HepG2 (cell line): ENCODE measurements around the gene CKS1B. TPM values are rescaled to one million over a fixed set of nuclear protein-coding genes. Genes with fewer than 3 reads are reported as not detected.
A peak's percentile ranks its signal among the peaks of the same experiment; 100 is the strongest.

ENCODE experiments used
- EP300 ChIP-seq, 3 experiments: sonication (generic) in 1 of 3; formaldehyde crosslinking in 1 of 3; IDR thresholded peaks; 2 replicates each; pipeline versions ENCODE4 v1.5.1 to v1.6.1; 2011 to 2020; ENCODE audit warnings: low read depth in 2 of 3, low read length in 2 of 3, borderline replicate concordance in 1 of 3, improper control_type of control experiment in 1 of 3, mild to moderate bottlenecking in 1 of 3, missing genetic modification reagents in 1 of 3, moderate library complexity in 1 of 3
- FOXC1 ChIP-seq: sonication (generic); formaldehyde crosslinking; IDR thresholded peaks from 2 replicates; pipeline ENCODE4 v1.8.0; 2022; ENCODE audit warnings: mild to moderate bottlenecking, missing genetic modification reagents, borderline replicate concordance
- HDAC1 ChIP-seq: sonication (generic); formaldehyde crosslinking; IDR thresholded peaks from 2 replicates; pipeline ENCODE4 v1.5.1; 2020; ENCODE audit warnings: mild to moderate bottlenecking, missing genetic modification reagents
- HNRNPK ChIP-seq: fragments of 200-400 bp; formaldehyde crosslinking; IDR thresholded peaks from 2 replicates; pipeline ENCODE4 v1.6.1; 2018; ENCODE audit warnings: low read length, low read depth, moderate library complexity, mild to moderate bottlenecking; ENCODE audit not compliant: poor library complexity, severe bottlenecking
- ONECUT2 ChIP-seq: sonication (generic); formaldehyde crosslinking; IDR thresholded peaks from 2 replicates; pipeline ENCODE4 v1.4.0; 2020; ENCODE audit warnings: missing genetic modification reagents
- RBM22 ChIP-seq: fragments of 200-400 bp; formaldehyde crosslinking; optimal IDR thresholded peaks from 2 replicates; pipeline ENCODE3; 2017; ENCODE audit warnings: mild to moderate bottlenecking, low read length, moderate library complexity
- ZFP91 ChIP-seq: sonication (generic); formaldehyde crosslinking; IDR thresholded peaks from 2 replicates; pipeline ENCODE4 v1.9.0; 2022; ENCODE audit warnings: missing genetic modification reagents, mild to moderate bottlenecking, borderline replicate concordance
- ZFY ChIP-seq: sonication (generic); formaldehyde crosslinking; IDR thresholded peaks from 2 replicates; pipeline ENCODE4 v1.4.0; 2020; ENCODE audit warnings: missing genetic modification reagents
- ZKSCAN8 ChIP-seq: IDR thresholded peaks from 2 replicates; pipeline ENCODE4 v1.6.1; 2016; ENCODE audit warnings: borderline replicate concordance, missing genetic modification reagents, missing compliant biosample characterization
- ZNF260 ChIP-seq: sonication (generic); formaldehyde crosslinking; IDR thresholded peaks from 2 replicates; pipeline ENCODE4 v1.4.0; 2020; ENCODE audit warnings: missing genetic modification reagents, low read depth, mild to moderate bottlenecking, borderline replicate concordance
- ZNF282 ChIP-seq: fragments of 450-650 bp; IDR thresholded peaks from 2 replicates; pipeline ENCODE4 v1.6.1; 2018; ENCODE audit not compliant: partially characterized antibody
- ZNF354B ChIP-seq: sonication (generic); formaldehyde crosslinking; IDR thresholded peaks from 2 replicates; pipeline ENCODE4 v1.8.0; 2022; ENCODE audit warnings: mild to moderate bottlenecking, missing genetic modification reagents
- ZNF574 ChIP-seq: sonication (generic); formaldehyde crosslinking; IDR thresholded peaks from 2 replicates; pipeline ENCODE4 v1.4.0; 2020; ENCODE audit warnings: missing genetic modification reagents
- ZNF629 ChIP-seq: sonication (generic); formaldehyde crosslinking; conservative IDR thresholded peaks from 2 replicates; pipeline ENCODE4 v1.5.0; 2020; ENCODE audit warnings: missing genetic modification reagents
- ZNF713 ChIP-seq: sonication (generic); formaldehyde crosslinking; IDR thresholded peaks from 2 replicates; pipeline ENCODE4 v1.4.0; 2020; ENCODE audit warnings: mild to moderate bottlenecking, missing genetic modification reagents
- ZNF746 ChIP-seq: sonication (generic); formaldehyde crosslinking; IDR thresholded peaks from 2 replicates; pipeline ENCODE4 v1.8.0; 2022; ENCODE audit warnings: mild to moderate bottlenecking, missing genetic modification reagents
- ZNF749 ChIP-seq: sonication (generic); formaldehyde crosslinking; IDR thresholded peaks from 2 replicates; pipeline ENCODE4 v1.8.0; 2022; ENCODE audit warnings: mild to moderate bottlenecking, missing genetic modification reagents, moderate library complexity, borderline replicate concordance
- ZNF788 ChIP-seq: sonication (generic); formaldehyde crosslinking; IDR thresholded peaks from 2 replicates; pipeline ENCODE4 v1.5.0; 2020; ENCODE audit warnings: mild to moderate bottlenecking, missing genetic modification reagents, borderline replicate concordance
- ZNF800 ChIP-seq: sonication (generic); formaldehyde crosslinking; IDR thresholded peaks from 2 replicates; pipeline ENCODE4 v1.4.0; 2020; ENCODE audit warnings: missing genetic modification reagents
- polyA plus RNA-seq, 8 experiments: library from polyadenylated mRNA; depleted of rRNA in 3 of 8; stranded (reverse) in 7 of 8; unstranded in 1 of 8; fragments of >200 nt; fragmentation: Illumina TruSeq in 4 of 8; extraction: Trizol in 4 of 8; gene quantifications; 2 replicates each; pipeline versions ENCODE4 v1.2.1 to v1.2.3, GENCODE V29; 2011 to 2016; ENCODE audit warnings: low read depth in 4 of 8, missing spikeins in 1 of 8, mixed read lengths in 1 of 8; ENCODE audit not compliant: insufficient read depth in 1 of 8
- total RNA-seq, 5 experiments: library from RNA; depleted of rRNA; stranded (reverse); fragments of >200 nt; fragmentation: Illumina TruSeq; extraction: Trizol; gene quantifications; 2 replicates each; pipeline ENCODE4 v1.2.3, GENCODE V29; 2016; ENCODE audit warnings: low read depth in 1 of 5

CKS1B gene
- total and polyA plus RNA-seq, 2 of the 13 experiments (the other 11 are each of a cell fraction or from before 2014, with no cell fraction given) = 217 to 222 TPM

DNA sequence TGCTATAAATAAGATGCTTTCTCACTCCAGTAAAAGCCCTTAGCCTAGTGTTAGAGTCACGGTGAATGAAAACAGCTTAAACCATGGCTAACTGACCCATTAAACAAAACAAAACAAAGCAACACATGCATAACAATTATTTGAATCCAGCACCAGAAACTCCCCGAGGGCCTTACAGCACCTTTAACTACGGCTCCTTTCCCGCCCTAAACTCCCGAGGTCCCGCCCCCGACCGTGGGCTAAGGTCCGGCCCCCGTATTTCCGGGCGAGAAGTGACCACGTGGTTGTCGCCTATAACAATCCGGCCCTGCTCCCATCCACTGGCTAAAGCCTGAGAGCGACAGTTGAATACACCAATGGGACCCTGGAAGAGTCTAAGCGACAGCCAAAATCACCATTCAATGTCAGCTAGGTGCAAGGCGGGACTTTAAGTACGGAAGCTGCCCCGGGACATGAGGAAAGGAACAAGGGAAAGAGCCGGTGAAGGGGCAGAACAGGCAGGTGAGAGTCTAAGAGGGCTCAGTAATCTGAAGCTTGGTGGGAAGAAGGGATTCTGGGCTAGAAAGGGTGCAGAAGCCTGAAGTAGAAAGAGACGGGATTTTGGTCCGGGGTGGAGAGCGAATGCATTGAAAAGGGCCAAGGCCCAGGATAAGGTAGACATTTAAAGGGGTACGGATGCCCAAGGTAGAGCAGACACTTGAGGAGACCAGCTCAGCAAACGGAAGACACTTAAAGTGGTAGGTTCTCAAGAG lies 8.6 kb downstream of the CKS1B start, which contains the start of gene FLAD1 (continued):
- TF ChIP-seq ZNF800 (CRISPR knock-in tag) (no peak), ZNF713 (CRISPR knock-in tag) (no peak), ZFP91 (CRISPR knock-in tag) (peak; percentile 77; the same call in 1 of the 2 replicates), ONECUT2 (no peak), EP300 (IDR thresholded peaks at IDR 0.05; ENCODE audit: low read depth in 2 of 2, low read length in 2 of 2) (no peak), EP300 (CRISPR knock-in tag; IDR thresholded peaks at IDR 0.05; ENCODE audit: borderline replicate concordance) (no peak), HDAC1 (peak; percentile 94), ZFY (CRISPR knock-in tag) (peak; percentile 57), ZNF282 (no peak), RBM22 (no peak), ZKSCAN8 (peak; percentile 31; the same call in 1 of the 2 replicates), ZNF260 (CRISPR knock-in tag) (no peak), ZNF574 (peak; percentile 48; the same call in 1 of the 2 replicates), ZNF788 (CRISPR knock-in tag) (no peak; the same call in 1 of the 2 replicates), FOXC1 (CRISPR knock-in tag) (no peak), ZNF354B (CRISPR knock-in tag) (0 out of 2 replicates have a peak, but pooled peaks have one; percentile 44), ZNF629 (no peak), ZNF749 (CRISPR knock-in tag) (no peak; the same call in 1 of the 2 replicates), ZNF746 (CRISPR knock-in tag) (no peak), HNRNPK (no peak)
